ENCODE results near the gene CA11.

DNA sequence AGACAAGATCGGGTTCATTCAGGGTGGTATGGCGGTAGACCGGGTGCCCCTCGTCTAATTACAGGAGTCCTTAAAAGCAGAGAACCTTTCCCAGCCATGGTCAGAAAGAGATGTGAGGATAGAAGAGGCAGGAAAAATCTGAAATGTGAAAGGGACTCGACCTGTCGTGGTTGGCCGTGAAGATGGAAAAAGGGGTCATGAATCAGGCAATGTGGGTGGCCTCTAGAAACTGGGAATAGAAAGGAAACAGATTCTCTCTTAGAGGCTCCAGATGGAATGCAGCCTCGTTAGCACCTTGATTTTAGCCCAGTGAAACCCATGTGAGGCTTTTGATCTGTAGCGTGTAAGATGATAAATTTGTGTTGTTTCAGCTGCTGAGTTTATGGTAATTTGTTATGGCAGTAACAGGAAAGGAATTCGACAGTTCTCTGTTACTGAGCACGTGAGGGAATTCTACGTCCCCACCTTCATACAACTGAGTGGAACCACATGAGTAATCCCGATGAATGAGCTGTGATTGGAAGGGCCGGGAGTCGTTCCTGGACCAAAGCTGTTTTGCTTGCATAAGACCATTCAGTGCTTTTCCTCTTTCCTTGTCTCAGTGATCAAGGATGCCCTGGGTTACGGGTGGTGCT lies 11.0 kb upstream of the CA11 start:
- TF ChIP-seq CTCF (IDR thresholded peaks at IDR 0.05; ENCODE audit: insufficient read depth, low read depth, low read length): no peak
- no peak for TF ChIP-seq EZH2 (IDR thresholded peaks at IDR 0.05; ENCODE audit: insufficient read depth, low read length)
